Hepatocyte (in vitro differentiated cells): ENCODE data around the gene OTX1. TPM values are rescaled to one million over a fixed set of nuclear protein-coding genes. Genes with fewer than 3 reads are reported as not detected.

ENCODE experiments used
- DNase-seq: peaks from one replicate; pipeline ENCODE4 v3.0.0-alpha.2; 2016; ENCODE audit warnings: low spot score
- H2AFZ ChIP-seq: fragments of 200-600 bp; sonication (generic); 2 replicates; pipeline ENCODE4 v1.6.0; 2016; ENCODE audit warnings: antibody characterized with exemption, mild to moderate bottlenecking
- H3K27ac ChIP-seq: fragments of 200-600 bp; sonication (generic); 2 replicates; pipeline ENCODE4 v1.5.1; 2016; ENCODE audit warnings: mild to moderate bottlenecking
- H3K27me3 ChIP-seq: fragments of 200-600 bp; sonication (generic); 2 replicates; pipeline ENCODE4 v1.6.1; 2016
- H3K36me3 ChIP-seq: fragments of 200-600 bp; sonication (generic); replicated peaks from 2 replicates; pipeline ENCODE4 v1.5.1; 2016; ENCODE audit warnings: low read depth; ENCODE audit not compliant: insufficient read depth
- H3K4me1 ChIP-seq: fragments of 200-600 bp; sonication (generic); 2 replicates; pipeline ENCODE4 v1.5.1; 2016; ENCODE audit warnings: mild to moderate bottlenecking, moderate library complexity; ENCODE audit not compliant: insufficient read depth
- H3K4me2 ChIP-seq: fragments of 200-600 bp; sonication (generic); 2 replicates; pipeline ENCODE4 v1.6.0; 2016
- H3K4me3 ChIP-seq: fragments of 200-600 bp; sonication (generic); 2 replicates; pipeline ENCODE4 v1.5.1; 2016; ENCODE audit warnings: mild to moderate bottlenecking
- H3K79me2 ChIP-seq: fragments of 200-600 bp; sonication (generic); 2 replicates; pipeline ENCODE4 v1.6.0; 2017; ENCODE audit warnings: mild to moderate bottlenecking
- H3K9me2 ChIP-seq: fragments of 200-600 bp; sonication (generic); replicated peaks from 2 replicates; pipeline ENCODE4 v1.6.0; 2017; ENCODE audit warnings: mild to moderate bottlenecking; ENCODE audit not compliant: insufficient read depth
- H3K9me3 ChIP-seq: fragments of 200-600 bp; sonication (generic); 2 replicates; pipeline ENCODE4 v1.5.1; 2016; ENCODE audit warnings: low read depth, mild to moderate bottlenecking
- H4K20me1 ChIP-seq: fragments of 200-600 bp; sonication (generic); 2 replicates; pipeline ENCODE4 v1.6.0; 2016; ENCODE audit warnings: mild to moderate bottlenecking; ENCODE audit not compliant: insufficient read depth, poor library complexity, severe bottlenecking
- CTCF ChIP-seq: fragments of 200-600 bp; sonication (generic); IDR thresholded peaks from 2 replicates; pipeline ENCODE4 v1.5.1; 2016; ENCODE audit warnings: antibody characterized with exemption, mild to moderate bottlenecking; ENCODE audit not compliant: poor library complexity
- EZH2 ChIP-seq: fragments of 200-600 bp; sonication (generic); IDR thresholded peaks from 2 replicates; pipeline ENCODE4 v1.6.1; 2016; ENCODE audit warnings: antibody characterized with exemption, mild to moderate bottlenecking, borderline replicate concordance
- EZH2phosphoT487 ChIP-seq: fragments of 200-600 bp; sonication (generic); IDR thresholded peaks from one replicate; pipeline ENCODE4 v1.6.1; 2018; ENCODE audit warnings: antibody characterized with exemption, mild to moderate bottlenecking, low read depth, moderate library complexity; ENCODE audit not compliant: unreplicated experiment, severe bottlenecking
- WGBS: methylation state at CpG from one replicate; pipeline ENCODE4 v1.1.6; 2016; ENCODE audit warnings: low lambda C conversion rate; ENCODE audit errors: missing lambda C conversion rate; 5-methylcytosine and 5-hydroxymethylcytosine counted together
- polyA plus RNA-seq: library from polyadenylated mRNA; unstranded; fragments of >200 nt; fragmentation: Nextera tagmentation; extraction: Ambion mirVana; gene quantifications from 2 replicates; pipeline ENCODE4 v1.2.1, GENCODE V29; 2016
- total RNA-seq: library from RNA; depleted of rRNA; stranded (reverse); fragments of >200 nt; gene quantifications from 2 replicates; pipeline ENCODE4 v1.2.3, GENCODE V29; 2014

Gene OTX1
- total and polyA plus RNA-seq, 2 experiments from 2014 or later, result 0.07 to 0.52 TPM

- DNase-seq, result no peak
Observed at GRCh38 chr2:63059793-63060471, 9.3 kb downstream of the OTX1 start.

GRCh38 chr2:63060472-63060991 lies 9.9 kb downstream of the OTX1 start:
- Histone ChIP-seq H4K20me1 (no peaks in the 10 kb centered on the region), H3K27me3 (peaks cover 98% of the 10 kb centered on the region), H3K9me3 (no peaks in the 10 kb centered on the region), H3K36me3 (no peaks in the 10 kb centered on the region), H3K4me3 (no peak overlapping the region), H2AFZ (no peak overlapping the region), H3K9me2 (no peaks in the 10 kb centered on the region), H3K4me1 (peaks cover 17% of the 10 kb centered on the region), H3K27ac (no peak overlapping the region), H3K4me2 (no peak overlapping the region), H3K79me2 (no peaks in the 10 kb centered on the region)
- TF ChIP-seq CTCF (no peak), EZH2 (no peak), EZH2phosphoT487 (no peak)
- WGBS, result 32% methylated on average over 5 of the region's 5 CpGs
- DNase-seq, result no peak

More at GRCh38 chr2:63059793-63060471, 9.3 kb downstream of the OTX1 start:
- H3K27ac ChIP-seq, result no peak overlapping the region
- no peaks in the 10 kb centered on the region for H4K20me1 ChIP-seq
- peaks cover 19% of the 10 kb centered on the region for H3K4me1 ChIP-seq
- H3K79me2 ChIP-seq, result no peaks in the 10 kb centered on the region
- no peak overlapping the region for H3K4me3 ChIP-seq
- H3K4me2 ChIP-seq, result peak overlapping the region; percentile 62
- no peaks in the 10 kb centered on the region for H3K36me3 ChIP-seq
- H3K9me3 ChIP-seq, result no peaks in the 10 kb centered on the region
- H2AFZ ChIP-seq, result no peak overlapping the region
- 6% methylated on average over 15 of the region's 39 CpGs for WGBS
- TF ChIP-seq CTCF, result no peak
- no peak for TF ChIP-seq EZH2
- TF ChIP-seq EZH2phosphoT487, result no peak
- peaks cover 98% of the 10 kb centered on the region for H3K27me3 ChIP-seq
- H3K9me2 ChIP-seq, result no peaks in the 10 kb centered on the region

GRCh38 chr2:63064197-63064596 lies 13.6 kb downstream of the OTX1 start:
- peaks cover 97% of the 10 kb centered on the region for H3K27me3 ChIP-seq
- 31% methylated on average over 1 of the region's 1 CpG for WGBS

More at GRCh38 chr2:63064197-63064596, 13.6 kb downstream of the OTX1 start:
- no peak for TF ChIP-seq CTCF
- no peak for TF ChIP-seq EZH2
- TF ChIP-seq EZH2phosphoT487, result no peak
- DNase-seq, result no peak
- Histone ChIP-seq H3K79me2 (no peaks in the 10 kb centered on the region), H3K9me3 (no peaks in the 10 kb centered on the region), H3K4me1 (peaks cover 4% of the 10 kb centered on the region), H3K4me3 (no peak overlapping the region), H3K4me2 (no peak overlapping the region), H2AFZ (no peak overlapping the region), H3K36me3 (no peaks in the 10 kb centered on the region), H3K9me2 (no peaks in the 10 kb centered on the region), H3K27ac (no peak overlapping the region), H4K20me1 (no peaks in the 10 kb centered on the region)
